GM21360 (cell line): ENCODE measurements around the gene BRD7.

Experiments
- ATAC-seq: cut with Tn5 transposase; IDR thresholded peaks from one replicate; pipeline ENCODE4 v1.9.1; 2021; ENCODE audit warnings: mild to moderate bottlenecking, moderate library complexity; ENCODE audit not compliant: unreplicated experiment

BRD7 gene

GRCh38 chr16:50305441-50306061, 63.2 kb downstream of the BRD7 start:
- no peak for ATAC-seq

GRCh38 chr16:50304467-50305440, 64.0 kb downstream of the BRD7 start:
- ATAC-seq = no peak

GRCh38 chr16:50303605-50304466, 65.0 kb downstream of the BRD7 start:
- ATAC-seq = no peak

GRCh38 chr16:50303041-50303604, 65.7 kb downstream of the BRD7 start:
- no peak for ATAC-seq

- ATAC-seq = no peak
Observed at GRCh38 chr16:50302472-50303005, 66.2 kb downstream of the BRD7 start.

- ATAC-seq = no peak
Observed at GRCh38 chr16:50301626-50302471, 66.9 kb downstream of the BRD7 start.

GRCh38 chr16:50300942-50301625, 67.7 kb downstream of the BRD7 start:
- no peak for ATAC-seq

- ATAC-seq = no peak
Observed at GRCh38 chr16:50299508-50300105, 69.2 kb downstream of the BRD7 start.

- no peak for ATAC-seq
Observed at GRCh38 chr16:50298591-50299507, 69.9 kb downstream of the BRD7 start.

GRCh38 chr16:50298075-50298460, 70.7 kb downstream of the BRD7 start:
- no peak for ATAC-seq

GRCh38 chr16:50297301-50298074, 71.3 kb downstream of the BRD7 start:
- ATAC-seq = no peak

- no peak for ATAC-seq
Observed at GRCh38 chr16:50296807-50297206, 72.0 kb downstream of the BRD7 start.

- ATAC-seq = no peak
Observed at GRCh38 chr16:50295541-50296132, 73.2 kb downstream of the BRD7 start.

GRCh38 chr16:50294955-50295354, 73.8 kb downstream of the BRD7 start:
- no peak for ATAC-seq

- ATAC-seq = no peak
Observed at GRCh38 chr16:50293994-50294855, 74.6 kb downstream of the BRD7 start.
